Coronary artery (tissue), 2 donors: ENCODE data around the gene TM4SF18.
A peak's percentile ranks its signal among the peaks of the same experiment; 100 is the strongest.

Source experiments
- DNase-seq: peaks from one replicate; pipeline ENCODE4 v3.0.0-alpha.2; 2017; ENCODE audit warnings: low spot score
- H3K27ac ChIP-seq, 2 donors: fragments of 200-600 bp; sonication (generic); one replicate each; pipeline ENCODE4 v1.5.1; 2016 to 2019
- H3K4me3 ChIP-seq: fragments of 200-600 bp; sonication (generic); 2 replicates; pipeline ENCODE4 v1.5.1; 2016; ENCODE audit warnings: mild to moderate bottlenecking, moderate library complexity
- CTCF ChIP-seq: fragments of 200-600 bp; sonication (generic); IDR thresholded peaks from one replicate; pipeline ENCODE4 v1.5.1; 2019; ENCODE audit warnings: antibody characterized with exemption

The TM4SF18 gene

GRCh38 chr3:149366941-149367840 is 33.8 kb upstream of the TM4SF18 start:
- TF ChIP-seq CTCF, result no peak
- no peak for DNase-seq
- Histone ChIP-seq H3K27ac (peak overlapping the region in 1 of 2 donors; percentile 60), H3K4me3 (no peak overlapping the region)

GRCh38 chr3:149366031-149366430 is 32.6 kb upstream of the TM4SF18 start:
- Histone ChIP-seq H3K4me3 (no peak overlapping the region), H3K27ac (no peak overlapping the region)
- no peak for TF ChIP-seq CTCF
- no peak for DNase-seq

- TF ChIP-seq CTCF, result no peak
- Histone ChIP-seq H3K27ac (no peak overlapping the region), H3K4me3 (no peak overlapping the region)
- DNase-seq, result no peak
Observed at GRCh38 chr3:149364624-149365023, 31.2 kb upstream of the TM4SF18 start.

- TF ChIP-seq CTCF, result no peak
- Histone ChIP-seq H3K4me3 (no peak overlapping the region), H3K27ac (no peak overlapping the region)
- DNase-seq, result no peak
Observed at GRCh38 chr3:149363053-149363452, 29.6 kb upstream of the TM4SF18 start.

GRCh38 chr3:149362366-149362765 is 28.9 kb upstream of the TM4SF18 start:
- DNase-seq, result no peak
- no peak for TF ChIP-seq CTCF

GRCh38 chr3:149356630-149357029 is 23.2 kb upstream of the TM4SF18 start:
- H3K4me3 ChIP-seq, result no peak overlapping the region
- no peak for TF ChIP-seq CTCF
- no peak for DNase-seq
- H3K27ac ChIP-seq, result no peak overlapping the region

More at GRCh38 chr3:149362366-149362765, 28.9 kb upstream of the TM4SF18 start:
- H3K27ac ChIP-seq, result no peak overlapping the region
- H3K4me3 ChIP-seq, result no peak overlapping the region

- Histone ChIP-seq H3K27ac (no peak overlapping the region), H3K4me3 (no peak overlapping the region)
- TF ChIP-seq CTCF, result no peak
- no peak for DNase-seq
Observed at GRCh38 chr3:149356044-149356592, 22.7 kb upstream of the TM4SF18 start.
